HuH-7 (cell line): ENCODE data around the gene SEPTIN12.
"Not testable (repeated sequence)": the region's sequence is repeated elsewhere in the genome, so short reads cannot be mapped to it uniquely, and the experiment has no call there.

Source experiments
- DNase-seq: peaks from one replicate; pipeline ENCODE4 v3.0.0; 2011; ENCODE audit warnings: low spot score

SEPTIN12 gene

GRCh38 chr16:4802659-4803287 is 14.6 kb upstream of the SEPTIN12 start:
- DNase-seq = peak; percentile 94

GRCh38 chr16:4801962-4802658 is 14.0 kb upstream of the SEPTIN12 start, which contains the start of gene ROGDI:
ROGDI (minus strand) TSS chr16:4802633; CDS start chr16:4802571, 62 bp downstream.
- peak; percentile 85 for DNase-seq

- DNase-seq = no peak
Measured at GRCh38 chr16:4801051-4801961, 13.2 kb upstream of the SEPTIN12 start.

GRCh38 chr16:4800290-4801041 is 12.3 kb upstream of the SEPTIN12 start:
- no peak for DNase-seq

- no peak for DNase-seq
Measured at GRCh38 chr16:4799171-4799855, 11.2 kb upstream of the SEPTIN12 start.

- no peak for DNase-seq
Measured at GRCh38 chr16:4798456-4798855, 10.3 kb upstream of the SEPTIN12 start.

- DNase-seq = no peak
Measured at GRCh38 chr16:4797805-4798252, 9.7 kb upstream of the SEPTIN12 start.

- no peak for DNase-seq
Measured at GRCh38 chr16:4796982-4797804, 9.0 kb upstream of the SEPTIN12 start.

- DNase-seq = no peak
Measured at GRCh38 chr16:4795828-4796572, 7.9 kb upstream of the SEPTIN12 start.

- no peak for DNase-seq
Measured at GRCh38 chr16:4795181-4795827, 7.2 kb upstream of the SEPTIN12 start, which contains the start of gene SMIM22. SMIM22 (plus strand) TSS chr16:4795369; CDS start chr16:4795735, 366 bp downstream.

- DNase-seq = no peak
Measured at GRCh38 chr16:4792951-4793513, 4.9 kb upstream of the SEPTIN12 start.

- DNase-seq = no peak
Measured at GRCh38 chr16:4790871-4791270, 2.7 kb upstream of the SEPTIN12 start.

GRCh38 chr16:4790261-4790660 is 2.1 kb upstream of the SEPTIN12 start:
- DNase-seq = no peak

- no peak for DNase-seq
Measured at GRCh38 chr16:4788910-4789309, 765 bp upstream of the SEPTIN12 start.

GRCh38 chr16:4788489-4788889 is 344 bp upstream of the SEPTIN12 start:
- DNase-seq = peak; percentile 48

- DNase-seq = no peak
Measured at GRCh38 chr16:4787068-4787467, 1.1 kb downstream of the SEPTIN12 start.

GRCh38 chr16:4785758-4786433 is 2.2 kb downstream of the SEPTIN12 start:
- DNase-seq = no peak

- not testable (repeated sequence) for DNase-seq
Measured at GRCh38 chr16:4784444-4784987, 3.6 kb downstream of the SEPTIN12 start.
